Measurements from ENCODE around the gene SH3BP5.
A peak's percentile ranks its signal among the peaks of the same experiment; 100 is the strongest.

SH3BP5 gene

GRCh38 chr3:15297608-15298350, 34.6 kb downstream of the SH3BP5 start:
- no peak for DNase-seq (ENCODE audit: low read depth)

DNA sequence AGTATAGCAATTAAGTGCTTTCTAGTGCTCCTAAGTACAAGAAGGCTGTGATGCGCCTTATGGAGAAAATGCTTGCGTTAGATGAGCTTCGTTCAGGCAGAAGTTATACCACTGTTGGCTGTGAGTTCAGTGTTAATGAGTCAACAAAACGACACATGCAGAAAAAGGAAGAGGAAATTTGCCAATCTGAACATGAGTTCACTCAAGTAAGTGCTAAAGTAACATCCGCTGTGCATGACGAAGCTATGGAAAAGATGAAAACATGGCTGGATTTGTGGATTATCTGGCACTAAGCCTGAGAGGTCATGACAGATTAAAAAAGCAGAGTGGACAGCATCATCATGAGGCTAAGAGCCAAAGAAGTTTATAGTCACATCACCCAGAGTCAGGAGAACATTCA, 36.9 kb downstream of the SH3BP5 start:
- DNase-seq (ENCODE audit: low read depth): peak; percentile 93

DNA sequence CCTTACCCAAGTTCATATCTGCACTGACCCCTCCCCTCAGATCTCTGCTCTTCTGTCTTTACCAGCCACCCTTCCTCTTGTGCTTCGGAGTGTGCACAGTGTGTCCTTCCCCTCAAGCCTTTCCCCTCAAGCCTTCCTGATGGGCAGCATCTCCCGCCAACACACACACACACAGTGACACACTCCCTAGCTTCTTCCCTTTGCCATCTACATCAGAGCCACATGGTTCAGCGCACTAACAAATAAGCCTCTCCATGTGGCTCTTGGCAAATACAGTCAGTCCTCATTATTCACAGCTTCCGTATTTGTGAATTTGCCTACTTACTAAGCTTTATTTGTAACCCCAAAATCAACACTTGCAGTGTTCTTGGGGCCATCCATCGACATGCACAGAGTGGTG, 37.5 kb downstream of the SH3BP5 start:
- no peak for DNase-seq (ENCODE audit: low read depth)

DNA sequence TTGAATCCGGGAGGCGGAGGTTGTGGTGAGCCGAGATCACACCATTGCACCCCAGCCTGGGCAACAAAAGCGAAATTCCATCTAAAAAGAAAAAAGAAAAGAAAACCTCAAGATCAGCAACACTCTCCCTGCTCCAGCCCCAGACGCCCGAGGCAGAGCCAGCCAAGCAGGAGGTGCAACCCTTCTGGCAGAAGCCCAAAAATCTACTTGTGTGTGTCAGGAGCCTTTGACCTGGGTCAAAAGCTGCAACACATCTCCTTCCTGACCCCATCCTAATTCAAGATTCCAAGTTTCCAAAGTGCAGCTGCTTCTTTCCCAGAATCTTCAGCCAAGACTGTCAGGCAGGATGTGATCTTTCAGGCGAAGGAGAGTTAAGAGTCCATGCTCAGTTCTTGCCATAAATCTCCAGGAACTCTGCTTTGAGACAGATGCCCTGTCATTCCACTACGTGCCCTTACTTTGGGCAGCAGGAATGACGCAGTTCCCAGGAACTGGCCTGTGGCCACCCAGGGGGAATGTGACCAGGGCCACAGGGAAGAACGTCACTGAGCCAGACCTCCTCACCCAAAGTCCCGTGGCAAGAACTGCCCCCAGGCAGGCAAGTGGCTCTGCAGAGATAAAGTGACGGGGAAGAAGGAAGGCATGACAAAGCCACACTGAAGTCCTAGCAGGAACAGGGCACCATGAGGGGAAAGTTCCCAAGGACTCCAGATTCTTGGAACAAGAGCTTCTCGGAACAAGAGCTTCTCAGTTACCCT, 39.4 kb downstream of the SH3BP5 start:
- no peak for DNase-seq (ENCODE audit: low read depth)

DNA sequence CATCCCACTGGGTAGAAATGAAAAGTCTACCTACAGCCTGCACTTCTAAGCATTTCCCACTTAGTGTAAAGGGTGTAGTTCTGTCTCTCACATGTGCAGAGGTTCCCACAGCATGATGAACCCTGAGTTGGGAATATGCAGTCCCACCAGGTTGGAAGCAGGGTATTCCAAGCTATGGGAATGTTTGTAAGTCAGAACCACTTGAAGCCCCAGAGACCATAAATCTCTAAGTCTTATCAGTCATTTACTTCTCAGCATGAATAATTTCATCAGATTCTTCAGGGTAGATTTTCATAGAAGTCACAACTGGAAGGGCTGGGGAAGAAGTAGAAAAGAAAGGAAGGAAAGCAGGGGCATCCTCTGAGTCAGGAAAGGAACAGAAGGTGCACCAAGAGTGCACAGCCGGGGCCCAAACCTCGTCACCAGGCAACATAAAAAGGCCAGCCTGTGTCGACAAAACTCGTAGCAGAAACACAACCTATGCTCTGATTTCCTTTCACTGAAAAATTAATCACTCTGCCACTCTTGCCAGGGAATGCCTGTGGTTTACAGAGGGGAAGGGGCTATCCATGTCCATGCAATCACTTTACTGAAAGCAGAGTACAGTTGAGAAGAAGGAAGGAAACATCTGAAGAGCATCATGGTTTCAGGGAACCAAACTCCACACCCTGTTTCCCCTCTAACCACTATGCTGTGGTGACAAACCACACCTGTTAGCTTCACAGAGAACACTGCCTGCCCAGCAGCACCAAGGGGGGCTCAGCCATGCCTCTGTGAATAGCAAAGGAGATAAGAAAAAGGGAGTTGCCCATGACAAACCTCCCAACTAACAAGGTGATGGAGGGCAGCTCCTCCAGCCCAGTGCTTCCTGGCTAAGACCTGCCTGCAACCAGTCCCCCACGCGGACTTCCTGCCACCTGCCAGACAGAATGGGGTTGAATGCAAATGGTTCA, 40.5 kb downstream of the SH3BP5 start:
- DNase-seq (ENCODE audit: low read depth): no peak

DNA sequence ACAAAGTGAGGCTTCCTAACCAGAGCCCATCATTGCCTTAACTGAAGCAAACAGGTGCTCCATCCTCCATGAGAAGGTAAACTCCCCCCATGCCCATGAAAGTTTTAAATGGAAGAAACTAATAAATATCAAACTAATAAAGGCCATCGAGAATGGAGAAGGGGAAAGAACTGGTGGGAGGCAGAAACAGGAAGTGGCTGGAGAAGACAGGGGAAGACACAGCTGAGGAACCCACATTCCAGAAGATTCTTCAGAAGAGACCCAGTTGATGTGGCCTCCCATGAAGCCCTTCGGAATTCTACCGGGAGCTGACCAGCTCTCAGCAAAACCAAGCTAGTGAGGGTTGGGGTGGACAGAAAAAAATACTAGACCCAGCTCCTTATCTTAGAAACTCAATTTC, 41.6 kb downstream of the SH3BP5 start:
- DNase-seq (ENCODE audit: low read depth): no peak

- DNase-seq (ENCODE audit: low read depth): no peak
Measured at GRCh38 chr3:15289661-15290060, 42.7 kb downstream of the SH3BP5 start.

DNA sequence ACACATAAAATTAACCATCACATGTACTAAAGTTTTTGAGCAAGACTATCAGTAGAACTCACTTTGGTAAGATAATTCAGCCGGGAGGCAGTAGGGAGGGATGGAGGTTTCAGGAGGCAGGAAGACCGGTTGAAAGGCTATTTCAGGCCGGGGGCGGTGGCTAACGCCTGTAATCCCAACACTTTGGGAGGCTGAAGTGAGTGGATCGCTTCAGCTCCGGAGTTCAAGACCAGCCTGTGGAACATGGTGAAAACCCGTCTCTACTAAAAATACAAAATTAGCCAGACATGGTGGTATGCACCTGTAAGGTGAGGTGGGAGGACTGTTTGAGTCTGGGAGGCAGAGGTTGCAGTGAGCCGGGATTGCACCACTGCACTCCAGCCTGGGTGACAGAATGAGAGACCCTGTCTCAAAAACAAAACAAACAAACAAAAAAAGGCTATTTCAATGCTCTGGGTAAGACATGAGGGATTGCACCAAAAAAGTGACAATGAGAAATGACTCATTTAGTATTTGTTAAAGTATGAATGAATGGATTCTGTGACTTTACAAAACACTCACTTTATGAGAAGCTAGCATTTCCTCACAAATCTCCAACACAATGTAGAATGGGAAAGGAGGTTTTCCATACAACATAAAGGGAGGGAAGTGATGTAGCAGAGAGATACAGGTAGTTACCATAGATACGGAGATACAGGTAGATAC, 43.9 kb downstream of the SH3BP5 start:
- no peak for DNase-seq (ENCODE audit: low read depth)

GRCh38 chr3:15287565-15288330, 44.6 kb downstream of the SH3BP5 start:
- no peak for DNase-seq (ENCODE audit: low read depth)

- no peak for DNase-seq (ENCODE audit: low read depth)
Measured at GRCh38 chr3:15286022-15286421, 46.4 kb downstream of the SH3BP5 start.

- no peak for DNase-seq (ENCODE audit: low read depth)
Measured at GRCh38 chr3:15284121-15284889, 48.1 kb downstream of the SH3BP5 start.

DNA sequence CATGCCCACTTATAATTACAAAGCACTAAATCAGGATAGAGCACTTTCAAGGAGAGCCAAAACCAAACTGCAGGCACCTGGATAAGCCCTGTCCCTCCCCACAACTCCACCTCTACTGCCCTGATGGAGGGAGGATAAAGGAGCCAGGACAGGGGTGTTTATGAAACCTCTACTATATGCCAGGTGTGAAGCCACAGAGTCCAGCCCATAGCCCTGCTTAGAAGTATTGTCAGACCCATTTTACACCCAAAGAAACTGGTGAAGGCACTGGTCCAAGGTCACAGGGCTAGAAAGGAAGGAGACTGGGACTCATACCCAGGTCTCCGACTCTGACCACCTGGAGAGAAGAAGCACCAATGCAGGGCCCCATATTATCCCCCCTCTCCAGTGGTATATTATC, 48.7 kb downstream of the SH3BP5 start:
- DNase-seq (ENCODE audit: low read depth): no peak

GRCh38 chr3:15281817-15282216, 50.6 kb downstream of the SH3BP5 start:
- DNase-seq (ENCODE audit: low read depth): no peak

- no peak for DNase-seq (ENCODE audit: low read depth)
Measured at GRCh38 chr3:15280853-15281532, 51.4 kb downstream of the SH3BP5 start.

- DNase-seq (ENCODE audit: low read depth): no peak
Measured at GRCh38 chr3:15279671-15280402, 52.5 kb downstream of the SH3BP5 start.

DNA sequence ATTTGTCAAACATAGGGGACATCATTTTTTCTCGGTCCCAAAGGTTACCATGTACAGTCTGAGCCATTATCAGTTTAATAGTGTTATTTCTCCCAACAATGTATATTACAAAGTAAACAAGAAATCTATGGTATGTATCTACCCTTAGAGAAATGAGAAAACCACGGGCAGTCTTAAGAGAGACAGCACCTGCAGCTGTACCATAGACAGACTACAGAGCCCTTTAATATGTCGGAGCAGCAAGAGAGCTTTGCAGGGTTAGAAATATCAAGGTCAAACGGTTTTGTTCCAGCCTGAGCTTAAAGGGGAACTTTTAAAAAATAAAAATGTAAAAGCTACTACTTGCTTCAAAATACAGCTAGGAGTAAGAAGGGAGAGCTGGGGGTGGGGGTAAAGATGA, 53.2 kb downstream of the SH3BP5 start:
- DNase-seq (ENCODE audit: low read depth): no peak

DNA sequence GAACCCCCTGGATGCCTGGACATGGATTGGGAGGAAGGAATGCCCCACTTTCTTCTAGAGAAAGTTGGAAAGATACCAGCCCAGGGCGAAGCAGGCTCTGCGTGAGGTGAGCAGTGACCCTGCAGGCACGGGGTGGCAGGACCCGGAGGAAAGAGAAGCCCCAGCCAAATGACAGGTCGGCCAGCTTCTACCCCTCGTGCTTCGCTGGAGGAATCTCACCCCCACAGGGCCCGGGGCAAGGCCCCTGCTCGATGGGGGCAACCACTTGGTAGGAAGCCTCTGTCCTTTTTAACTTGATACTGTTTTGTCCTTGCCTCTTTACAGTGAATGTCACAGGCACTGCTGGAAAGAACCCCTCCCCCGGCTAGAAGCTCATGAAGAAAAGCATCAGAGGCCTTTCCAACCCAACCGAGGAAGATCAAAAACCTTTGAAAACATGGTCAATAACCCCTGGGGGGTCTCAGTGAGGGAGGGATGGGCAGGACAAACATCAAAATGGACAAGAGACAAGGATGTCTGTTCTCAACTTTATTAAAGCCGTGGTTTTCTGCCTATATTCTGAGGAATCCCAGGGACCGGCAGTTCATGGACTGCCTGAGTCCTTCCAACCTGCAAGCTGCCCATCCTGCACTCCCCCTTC, 54.4 kb downstream of the SH3BP5 start:
- no peak for DNase-seq (ENCODE audit: low read depth)

DNA sequence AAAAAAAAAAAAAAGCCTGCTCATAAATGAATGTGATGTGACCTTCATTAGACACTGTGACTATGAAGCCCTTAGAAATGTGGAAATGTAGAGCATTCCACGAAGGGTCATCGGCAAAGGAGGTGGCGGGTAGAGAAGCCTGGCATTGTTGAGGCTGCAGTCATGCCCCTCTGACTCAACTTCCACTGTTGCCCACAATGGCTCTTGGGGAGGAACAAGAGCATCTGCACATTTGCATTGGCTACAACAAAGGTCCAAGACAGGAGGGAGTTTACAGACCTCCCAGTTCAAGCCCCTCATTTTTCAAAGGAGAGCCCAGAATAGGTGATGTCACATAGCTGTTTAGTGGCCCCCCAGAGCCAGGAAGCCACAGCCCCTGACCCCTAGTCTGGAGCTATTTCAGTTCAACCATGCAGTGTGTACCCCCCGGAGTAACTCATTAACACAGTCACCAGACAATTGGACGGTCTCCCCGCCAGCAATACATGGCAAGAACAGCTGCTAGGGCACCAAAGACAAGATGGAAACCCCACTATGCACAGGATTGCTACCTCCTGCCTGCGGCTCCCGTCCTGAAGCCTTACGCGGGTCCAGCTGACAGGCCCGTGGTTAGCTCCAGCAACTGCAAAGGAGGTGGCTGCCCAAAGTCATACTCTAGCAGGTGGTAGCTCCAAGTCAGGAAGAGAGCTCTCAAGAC, 56.2 kb downstream of the SH3BP5 start:
- DNase-seq (ENCODE audit: low read depth): no peak
